Stimulated activated CD4-positive, alpha-beta T cell treated with anti-CD3 and anti-CD28 coated beads, TNF-alpha, amount 100 ng/mL, for 4 hours (primary cell): ENCODE measurements around the gene RALGAPA2.

Source experiments
- DNase-seq, 3 experiments: peaks; one replicate each; pipeline ENCODE4 v3.0.0-alpha.2; 2020; ENCODE audit warnings: low read depth in 3 of 3

The RALGAPA2 gene

GRCh38 chr20:20630551-20630950, 81.9 kb downstream of the RALGAPA2 start:
- no peak for DNase-seq

- DNase-seq: no peak
Measured at GRCh38 chr20:20629556-20630188, 82.8 kb downstream of the RALGAPA2 start.

GRCh38 chr20:20628314-20628713, 84.1 kb downstream of the RALGAPA2 start:
- no peak for DNase-seq

- DNase-seq: no peak
Measured at GRCh38 chr20:20627471-20627870, 85.0 kb downstream of the RALGAPA2 start.

GRCh38 chr20:20624914-20625313, 87.5 kb downstream of the RALGAPA2 start:
- no peak for DNase-seq

GRCh38 chr20:20621195-20621594, 91.2 kb downstream of the RALGAPA2 start:
- DNase-seq: no peak

GRCh38 chr20:20614391-20614790, 98.1 kb downstream of the RALGAPA2 start:
- no peak for DNase-seq

GRCh38 chr20:20612251-20612650, 100.2 kb downstream of the RALGAPA2 start:
- no peak for DNase-seq

- no peak for DNase-seq
Measured at GRCh38 chr20:20611167-20611566, 101.3 kb downstream of the RALGAPA2 start.

- DNase-seq: no peak
Measured at GRCh38 chr20:20609522-20609921, 102.9 kb downstream of the RALGAPA2 start.

GRCh38 chr20:20608641-20609040, 103.8 kb downstream of the RALGAPA2 start:
- DNase-seq: no peak

GRCh38 chr20:20608041-20608440, 104.4 kb downstream of the RALGAPA2 start:
- DNase-seq: no peak

- DNase-seq: no peak
Measured at GRCh38 chr20:20606881-20607280, 105.6 kb downstream of the RALGAPA2 start.

GRCh38 chr20:20606050-20606449, 106.4 kb downstream of the RALGAPA2 start:
- no peak for DNase-seq

- DNase-seq: no peak
Measured at GRCh38 chr20:20604907-20605306, 107.5 kb downstream of the RALGAPA2 start.

- DNase-seq: no peak
Measured at GRCh38 chr20:20604357-20604756, 108.1 kb downstream of the RALGAPA2 start.

- DNase-seq: no peak
Measured at GRCh38 chr20:20603339-20603990, 109.0 kb downstream of the RALGAPA2 start.

- no peak for DNase-seq
Measured at GRCh38 chr20:20597966-20598365, 114.5 kb downstream of the RALGAPA2 start.

- DNase-seq: no peak
Measured at GRCh38 chr20:20594171-20594530, 118.3 kb downstream of the RALGAPA2 start.

- no peak for DNase-seq
Measured at GRCh38 chr20:20593447-20594170, 118.8 kb downstream of the RALGAPA2 start.

- no peak for DNase-seq
Measured at GRCh38 chr20:20585146-20585545, 127.3 kb downstream of the RALGAPA2 start.

- DNase-seq: no peak
Measured at GRCh38 chr20:20582734-20583133, 129.7 kb downstream of the RALGAPA2 start.

- DNase-seq: no peak
Measured at GRCh38 chr20:20580139-20580538, 132.3 kb downstream of the RALGAPA2 start.
